Astrocyte (in vitro differentiated cells and primary cell): Measurements from ENCODE around the gene DENND4B. TPM values are rescaled to one million over a fixed set of nuclear protein-coding genes. Genes with fewer than 3 reads are reported as not detected.
"Not testable (repeated sequence)": the region's sequence is repeated elsewhere in the genome, so short reads cannot be mapped to it uniquely, and the experiment has no call there.

Source experiments
- DNase-seq: peaks from one replicate; pipeline ENCODE4 v3.0.0-alpha.2; 2010; ENCODE audit warnings: low read depth
- FAIRE-seq: peaks from 2 replicates; lab custom pipeline; 2011; peaks lifted over from hg19 to GRCh38; lab: Jason Lieb, UNC
- H2AFZ ChIP-seq: 2 replicates; pipeline ENCODE4 v1.6.0; 2012; ENCODE audit warnings: low read depth, low read length, inconsistent platforms
- H3K27ac ChIP-seq: 2 replicates; pipeline ENCODE4 v1.5.1; 2011; ENCODE audit warnings: low read depth, low read length, inconsistent platforms
- H3K27me3 ChIP-seq: 2 replicates; pipeline ENCODE4 v1.6.0; 2011; ENCODE audit warnings: low read length, inconsistent platforms; ENCODE audit not compliant: insufficient read depth
- H3K36me3 ChIP-seq: 2 replicates; pipeline ENCODE4 v1.5.1; 2011; ENCODE audit warnings: low read length, inconsistent platforms; ENCODE audit not compliant: insufficient read depth
- H3K4me1 ChIP-seq: 2 replicates; pipeline ENCODE4 v1.5.1; 2011; ENCODE audit warnings: low read length, inconsistent platforms; ENCODE audit not compliant: insufficient read depth
- H3K4me2 ChIP-seq: 2 replicates; pipeline ENCODE4 v1.6.0; 2012; ENCODE audit warnings: low read length, inconsistent platforms
- H3K4me3 ChIP-seq: 2 replicates; pipeline ENCODE4 v1.5.1; 2011; ENCODE audit warnings: low read depth, mild to moderate bottlenecking, low read length, inconsistent platforms; ENCODE audit not compliant: insufficient read depth
- H3K79me2 ChIP-seq: 2 replicates; pipeline ENCODE4 v1.6.0; 2012; ENCODE audit warnings: mild to moderate bottlenecking, low read length, inconsistent platforms; ENCODE audit not compliant: insufficient read depth
- H3K9ac ChIP-seq: 2 replicates; pipeline ENCODE4 v1.6.0; 2012; ENCODE audit warnings: mild to moderate bottlenecking, low read length, inconsistent platforms
- H3K9me3 ChIP-seq: 2 replicates; pipeline ENCODE4 v1.5.1; 2012; ENCODE audit warnings: low read depth, mild to moderate bottlenecking, low read length, inconsistent platforms; ENCODE audit not compliant: insufficient read depth
- H4K20me1 ChIP-seq: 2 replicates; pipeline ENCODE4 v1.6.0; 2012; ENCODE audit warnings: low read length, inconsistent platforms; ENCODE audit not compliant: insufficient read depth
- H3K27ac Mint-ChIP-seq: one replicate; pipeline ENCODE4 v1.8.0; 2021; ENCODE audit warnings: mild to moderate bottlenecking, mixed read lengths; ENCODE audit not compliant: unreplicated experiment
- H3K27me3 Mint-ChIP-seq: one replicate; pipeline ENCODE4 v1.8.0; 2021; ENCODE audit warnings: low read depth, mixed read lengths; ENCODE audit not compliant: unreplicated experiment
- H3K36me3 Mint-ChIP-seq: one replicate; pipeline ENCODE4 v1.8.0; 2021; ENCODE audit warnings: low read depth, mixed read lengths; ENCODE audit not compliant: unreplicated experiment
- H3K4me1 Mint-ChIP-seq: one replicate; pipeline ENCODE4 v1.8.0; 2021; ENCODE audit warnings: low read depth, mixed read lengths; ENCODE audit not compliant: unreplicated experiment
- H3K4me3 Mint-ChIP-seq: one replicate; pipeline ENCODE4 v1.8.0; 2021; ENCODE audit warnings: mild to moderate bottlenecking, moderate library complexity, mixed read lengths; ENCODE audit not compliant: unreplicated experiment
- H3K9me3 Mint-ChIP-seq: one replicate; pipeline ENCODE4 v1.8.0; 2021; ENCODE audit warnings: mild to moderate bottlenecking, mixed read lengths; ENCODE audit not compliant: unreplicated experiment
- EZH2 ChIP-seq: IDR thresholded peaks from 2 replicates; pipeline ENCODE4 v1.6.1; 2012; ENCODE audit warnings: mild to moderate bottlenecking, low read length, inconsistent platforms; ENCODE audit not compliant: insufficient read depth
- total RNA-seq: library from RNA; stranded (reverse); gene quantifications from 2 replicates; pipeline ENCODE4 v1.2.1, GENCODE V29; 2021
- TF ChIP-seq, protein P1 (sequence below): IDR thresholded peaks from 2 replicates; pipeline ENCODE4 v1.5.1; 2011; ENCODE audit warnings: low read depth, mild to moderate bottlenecking, inconsistent platforms, low read length, moderate library complexity; ENCODE audit not compliant: insufficient read depth

The DENND4B gene
- total RNA-seq, 1 donor from 2014 or later, result 31.3 TPM

DNA sequence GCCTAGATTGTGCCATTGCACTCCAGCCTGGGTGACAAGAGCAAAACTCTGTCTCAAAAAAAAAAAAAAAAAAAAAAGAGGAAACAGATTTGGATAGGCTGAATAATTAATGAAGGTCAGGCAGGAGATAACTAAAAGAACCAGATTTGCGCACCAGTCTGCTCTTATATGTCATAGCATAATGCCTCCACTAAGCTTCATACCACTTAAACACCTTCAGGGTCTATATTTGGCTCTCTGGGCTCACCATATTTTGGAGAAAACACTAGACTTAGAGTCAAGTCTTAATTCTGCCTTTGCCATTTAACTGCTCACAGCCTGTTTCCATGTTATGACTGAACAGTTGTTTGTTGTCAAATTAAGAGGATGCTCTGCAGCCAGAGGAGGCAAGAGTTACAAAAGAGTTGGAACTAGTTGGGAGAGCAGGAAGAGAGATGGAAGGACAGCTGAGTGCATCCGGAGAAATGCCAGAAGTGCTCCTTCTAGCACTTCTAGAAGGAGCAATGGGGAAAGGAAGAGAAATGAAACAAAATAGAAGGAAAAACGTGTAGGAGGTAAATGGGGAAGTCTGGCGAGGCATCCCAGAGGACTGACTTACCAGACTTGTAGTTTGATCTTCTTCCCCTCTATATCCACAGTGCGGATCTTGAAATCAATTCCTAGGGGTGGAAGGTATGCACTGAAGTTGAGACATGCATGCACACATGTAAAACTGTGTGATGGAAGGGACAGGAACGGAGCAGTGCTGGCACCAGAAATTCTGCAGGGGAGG is 37.8 kb upstream of the DENND4B start:
- peaks cover 8% of the 10 kb centered on the region for H4K20me1 ChIP-seq
- H3K4me2 ChIP-seq, result peak overlapping the region; percentile 100
- H3K79me2 ChIP-seq, result peaks cover 28% of the 10 kb centered on the region
- Mint-ChIP-seq H3K27me3 (no peaks in the 10 kb centered on the region), H3K9me3 (no peaks in the 10 kb centered on the region), H3K27ac (no peak overlapping the region), H3K4me1 (peaks cover 11% of the 10 kb centered on the region), H3K4me3 (peak overlapping the region; percentile 99), H3K36me3 (peaks cover 10% of the 10 kb centered on the region)
- H3K9ac ChIP-seq, result peak overlapping the region; percentile 99
- H3K27me3 ChIP-seq, result no peaks in the 10 kb centered on the region
- no peak for FAIRE-seq
- H3K4me1 ChIP-seq, result peaks cover 17% of the 10 kb centered on the region
- TF ChIP-seq, protein P1, sequence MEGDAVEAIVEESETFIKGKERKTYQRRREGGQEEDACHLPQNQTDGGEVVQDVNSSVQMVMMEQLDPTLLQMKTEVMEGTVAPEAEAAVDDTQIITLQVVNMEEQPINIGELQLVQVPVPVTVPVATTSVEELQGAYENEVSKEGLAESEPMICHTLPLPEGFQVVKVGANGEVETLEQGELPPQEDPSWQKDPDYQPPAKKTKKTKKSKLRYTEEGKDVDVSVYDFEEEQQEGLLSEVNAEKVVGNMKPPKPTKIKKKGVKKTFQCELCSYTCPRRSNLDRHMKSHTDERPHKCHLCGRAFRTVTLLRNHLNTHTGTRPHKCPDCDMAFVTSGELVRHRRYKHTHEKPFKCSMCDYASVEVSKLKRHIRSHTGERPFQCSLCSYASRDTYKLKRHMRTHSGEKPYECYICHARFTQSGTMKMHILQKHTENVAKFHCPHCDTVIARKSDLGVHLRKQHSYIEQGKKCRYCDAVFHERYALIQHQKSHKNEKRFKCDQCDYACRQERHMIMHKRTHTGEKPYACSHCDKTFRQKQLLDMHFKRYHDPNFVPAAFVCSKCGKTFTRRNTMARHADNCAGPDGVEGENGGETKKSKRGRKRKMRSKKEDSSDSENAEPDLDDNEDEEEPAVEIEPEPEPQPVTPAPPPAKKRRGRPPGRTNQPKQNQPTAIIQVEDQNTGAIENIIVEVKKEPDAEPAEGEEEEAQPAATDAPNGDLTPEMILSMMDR, result no peak
- TF ChIP-seq EZH2, result no peak
- no peak overlapping the region for H2AFZ ChIP-seq
- peak overlapping the region; percentile 100 for H3K4me3 ChIP-seq
- H3K27ac ChIP-seq, result no peak overlapping the region
- no peaks in the 10 kb centered on the region for H3K9me3 ChIP-seq
- DNase-seq, result no peak
- peaks cover 13% of the 10 kb centered on the region for H3K36me3 ChIP-seq

DNA sequence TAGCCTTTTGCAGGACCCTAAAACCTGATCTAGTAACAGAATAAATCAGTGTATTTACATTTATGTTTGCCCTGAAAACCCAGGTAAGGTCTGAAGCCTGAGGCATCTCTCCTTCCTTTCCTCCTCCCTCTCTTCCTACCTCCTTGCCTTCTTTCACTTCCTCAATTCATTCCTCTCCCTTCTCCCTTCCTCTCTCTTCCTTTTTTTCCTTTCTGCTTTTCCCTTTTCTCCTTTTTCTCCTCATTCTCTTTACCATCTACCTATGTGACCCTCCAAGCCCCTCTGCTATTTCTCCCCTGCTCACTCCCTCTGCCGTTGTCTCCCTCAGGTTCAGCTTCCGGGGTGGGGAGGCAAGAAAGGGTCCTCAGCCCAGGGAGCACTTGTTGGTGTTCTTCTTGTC is 35.2 kb upstream of the DENND4B start:
- H3K4me3 Mint-ChIP-seq, H3K27ac Mint-ChIP-seq, H3K27me3 Mint-ChIP-seq, H3K4me1 Mint-ChIP-seq, H3K27me3 ChIP-seq, H3K9ac ChIP-seq, H3K9me3 ChIP-seq, H4K20me1 ChIP-seq, H3K4me3 ChIP-seq, DNase-seq, H3K27ac ChIP-seq, FAIRE-seq, H3K9me3 Mint-ChIP-seq, H2AFZ ChIP-seq, H3K4me2 ChIP-seq: not testable (repeated sequence)
- H3K36me3 Mint-ChIP-seq, result peaks cover 10% of the 10 kb centered on the region
- peaks cover 35% of the 10 kb centered on the region for H3K79me2 ChIP-seq
- peaks cover 23% of the 10 kb centered on the region for H3K4me1 ChIP-seq
- H3K36me3 ChIP-seq, result peaks cover 16% of the 10 kb centered on the region

DNA sequence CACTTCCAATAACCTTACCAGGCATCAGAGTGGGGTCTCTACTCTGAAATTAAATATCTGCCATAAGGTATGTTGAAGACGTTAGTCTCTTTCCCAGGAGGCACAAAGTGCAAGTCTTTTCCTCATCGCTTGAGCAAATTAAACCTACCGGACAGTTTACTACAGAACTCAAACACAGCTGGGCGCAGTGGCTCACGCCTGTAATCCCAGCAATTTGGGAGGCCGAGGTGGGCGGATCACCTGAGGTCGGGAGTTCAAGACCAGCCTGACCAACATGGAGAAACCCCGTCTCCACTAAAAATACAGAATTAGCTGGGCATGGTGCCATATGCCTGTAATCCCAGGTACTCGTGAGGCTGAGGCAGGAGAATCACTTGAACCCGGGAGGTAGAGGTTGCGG is 32.6 kb upstream of the DENND4B start:
- H3K36me3 Mint-ChIP-seq, result peaks cover 20% of the 10 kb centered on the region
- Histone ChIP-seq H3K36me3 (peaks cover 28% of the 10 kb centered on the region), H4K20me1 (peaks cover 12% of the 10 kb centered on the region), H3K79me2 (peaks cover 30% of the 10 kb centered on the region)
- not testable (repeated sequence) for H3K27me3 Mint-ChIP-seq, H2AFZ ChIP-seq, H3K9ac ChIP-seq, FAIRE-seq, H3K9me3 ChIP-seq, H3K27me3 ChIP-seq, H3K9me3 Mint-ChIP-seq, H3K27ac Mint-ChIP-seq, H3K4me1 ChIP-seq, H3K4me2 ChIP-seq, H3K4me3 Mint-ChIP-seq, H3K4me1 Mint-ChIP-seq, H3K27ac ChIP-seq, H3K4me3 ChIP-seq, DNase-seq
